HG03571 (cell line): ENCODE results near the gene CDH24.

ENCODE experiments used
- ATAC-seq: cut with Tn5 transposase; IDR thresholded peaks from one replicate; pipeline ENCODE4 v1.9.1; 2021; ENCODE audit not compliant: unreplicated experiment

Gene CDH24, protein sequence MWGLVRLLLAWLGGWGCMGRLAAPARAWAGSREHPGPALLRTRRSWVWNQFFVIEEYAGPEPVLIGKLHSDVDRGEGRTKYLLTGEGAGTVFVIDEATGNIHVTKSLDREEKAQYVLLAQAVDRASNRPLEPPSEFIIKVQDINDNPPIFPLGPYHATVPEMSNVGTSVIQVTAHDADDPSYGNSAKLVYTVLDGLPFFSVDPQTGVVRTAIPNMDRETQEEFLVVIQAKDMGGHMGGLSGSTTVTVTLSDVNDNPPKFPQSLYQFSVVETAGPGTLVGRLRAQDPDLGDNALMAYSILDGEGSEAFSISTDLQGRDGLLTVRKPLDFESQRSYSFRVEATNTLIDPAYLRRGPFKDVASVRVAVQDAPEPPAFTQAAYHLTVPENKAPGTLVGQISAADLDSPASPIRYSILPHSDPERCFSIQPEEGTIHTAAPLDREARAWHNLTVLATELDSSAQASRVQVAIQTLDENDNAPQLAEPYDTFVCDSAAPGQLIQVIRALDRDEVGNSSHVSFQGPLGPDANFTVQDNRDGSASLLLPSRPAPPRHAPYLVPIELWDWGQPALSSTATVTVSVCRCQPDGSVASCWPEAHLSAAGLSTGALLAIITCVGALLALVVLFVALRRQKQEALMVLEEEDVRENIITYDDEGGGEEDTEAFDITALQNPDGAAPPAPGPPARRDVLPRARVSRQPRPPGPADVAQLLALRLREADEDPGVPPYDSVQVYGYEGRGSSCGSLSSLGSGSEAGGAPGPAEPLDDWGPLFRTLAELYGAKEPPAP

DNA sequence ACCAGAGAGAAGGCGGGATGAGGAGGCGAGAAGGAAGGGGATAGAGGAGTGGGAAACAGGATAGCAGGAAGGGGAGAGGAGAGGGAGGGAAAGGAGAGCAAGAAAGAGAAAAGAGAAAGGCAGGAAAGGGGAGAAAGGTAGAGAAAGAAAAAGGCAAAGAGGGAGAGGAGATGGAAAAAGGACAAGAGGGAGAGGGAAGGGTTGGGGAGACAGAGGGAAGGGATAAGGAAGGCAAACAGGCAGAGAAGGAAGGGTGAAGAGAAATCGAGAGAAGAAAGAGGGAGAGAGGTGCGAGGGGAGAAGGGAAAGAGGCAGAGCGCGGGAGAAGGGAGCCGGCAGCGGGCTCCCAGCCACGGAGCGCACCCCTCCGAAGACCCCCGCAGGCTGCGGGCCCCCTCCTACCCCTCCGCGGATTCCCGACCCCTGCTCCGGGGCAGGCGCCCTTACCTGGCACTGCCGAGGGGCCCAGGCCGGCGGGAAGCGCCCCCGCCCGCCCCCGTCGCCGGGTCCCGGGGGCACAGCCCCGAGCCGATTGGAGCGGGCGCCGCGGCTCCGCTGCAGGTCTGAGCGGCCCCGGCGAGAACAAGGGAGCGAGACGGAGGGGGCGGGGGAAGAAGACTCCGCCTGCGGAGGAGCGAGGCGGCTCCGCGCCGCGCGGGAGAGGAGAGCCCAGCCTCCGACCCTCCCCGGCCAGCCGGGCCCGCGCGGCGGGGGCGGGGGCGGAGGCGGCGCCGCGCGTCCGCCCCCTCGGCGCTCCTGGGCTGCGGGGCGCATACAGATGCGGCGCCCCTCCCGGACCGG, at the start of gene CDH24:
Gene CDH24, minus strand, starts transcription at position 565 of the 801 bp plus-strand sequence. CDS start 1,787 bp downstream, outside the sequence.
- no peak for ATAC-seq

DNA sequence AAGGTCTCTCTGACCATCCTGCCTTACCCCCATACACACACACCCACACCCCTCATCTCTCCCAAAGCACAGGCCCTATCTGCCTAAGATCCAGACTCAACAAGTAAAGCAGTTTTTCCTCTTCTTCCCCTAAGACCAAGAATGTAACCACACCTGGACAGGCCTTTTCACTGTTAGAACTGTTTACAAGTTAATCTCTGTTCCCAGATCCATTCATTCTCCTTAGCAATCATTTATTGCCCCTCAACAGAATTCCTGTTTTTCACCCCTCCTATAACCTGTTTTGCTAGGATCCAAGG, 49.4 kb upstream of the CDH24 start:
- no peak for ATAC-seq

DNA sequence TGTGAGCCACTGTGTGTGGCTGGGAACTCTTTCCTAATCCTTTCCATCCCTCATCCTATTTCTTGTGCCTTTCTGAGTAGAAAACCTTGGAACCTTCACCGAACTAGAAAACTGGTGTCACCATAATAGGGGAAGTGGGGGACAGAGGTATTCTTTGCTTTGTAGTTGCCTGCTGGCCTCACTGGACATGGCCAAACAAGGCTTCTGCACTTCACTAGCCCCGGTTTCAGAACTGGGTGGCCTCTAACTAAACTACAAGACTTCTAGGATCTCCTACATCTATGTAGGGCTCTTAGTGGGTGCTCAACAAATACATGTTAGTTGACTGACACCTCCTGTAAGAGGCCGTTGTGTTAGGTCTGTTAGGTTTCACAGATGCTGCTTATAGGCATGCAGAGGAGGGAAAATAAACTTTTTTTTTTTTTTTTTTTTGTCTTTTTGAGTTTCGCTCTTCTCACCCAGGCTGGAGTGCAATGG, 48.1 kb upstream of the CDH24 start:
- no peak for ATAC-seq

DNA sequence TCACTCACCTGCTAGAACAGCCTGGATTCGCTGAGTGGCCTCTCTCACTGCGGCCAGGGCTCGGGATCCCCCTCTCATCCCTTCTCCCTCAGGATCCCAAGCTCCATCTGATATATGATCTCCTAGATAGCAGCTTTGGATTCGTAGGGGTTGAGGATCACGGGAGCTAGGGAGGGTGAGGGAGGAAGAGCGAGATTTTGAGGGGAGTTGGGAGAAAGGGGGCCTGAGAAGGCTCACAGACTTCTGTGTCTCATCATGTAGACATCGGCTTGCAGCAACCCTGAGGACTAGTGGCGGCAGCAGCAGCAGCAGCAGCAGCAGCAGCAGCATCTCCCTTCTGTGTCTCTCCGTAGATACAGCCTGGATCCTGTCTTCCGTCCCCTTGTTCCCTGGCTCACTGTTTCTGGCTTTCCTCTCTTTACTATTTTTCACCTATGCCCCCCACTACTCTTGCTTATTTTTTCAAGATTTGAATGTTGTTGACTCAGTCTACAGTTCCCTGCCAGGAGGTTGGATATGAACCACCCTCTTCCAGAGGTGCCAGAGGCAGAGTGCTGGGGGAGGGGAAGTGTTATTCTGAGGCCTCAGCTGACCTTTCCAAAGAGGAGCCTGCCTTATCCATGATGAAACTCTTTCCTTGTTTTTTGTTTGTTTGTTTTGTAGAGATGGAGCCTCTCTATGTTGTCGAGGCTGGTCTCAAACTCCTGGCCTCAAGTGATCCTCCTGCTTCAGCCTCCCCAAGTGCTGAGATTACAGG, 47.4 kb upstream of the CDH24 start, which contains the start of gene CIROP:
Gene CIROP, minus strand, starts transcription at position 399 of the 757 bp plus-strand sequence. Its CDS starts 69 bp downstream, at position 330.
- ATAC-seq: no peak

GRCh38 chr14:23104070-23104590, 46.8 kb upstream of the CDH24 start:
- no peak for ATAC-seq

DNA sequence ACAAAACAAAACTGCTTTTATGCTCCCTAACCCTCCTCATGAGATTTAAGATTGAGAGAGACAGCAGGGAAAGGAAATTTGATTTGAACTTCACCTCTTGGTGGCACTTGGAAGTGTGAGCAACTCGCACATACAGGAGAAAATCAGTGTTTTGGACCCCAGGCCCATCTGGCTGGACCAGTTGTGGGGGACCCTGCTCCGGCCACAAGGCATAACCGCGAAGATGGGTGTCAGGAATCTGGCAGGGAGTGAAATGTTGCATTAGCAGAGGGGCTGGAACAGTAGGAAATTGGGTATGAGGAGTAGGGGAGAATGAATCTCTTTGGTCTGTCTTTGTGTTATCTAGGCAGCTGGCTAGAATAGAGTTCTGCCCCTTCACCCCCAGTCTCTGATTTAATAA, 46.3 kb upstream of the CDH24 start:
- no peak for ATAC-seq

- ATAC-seq: no peak
Measured at GRCh38 chr14:23102801-23103200, 45.5 kb upstream of the CDH24 start.

DNA sequence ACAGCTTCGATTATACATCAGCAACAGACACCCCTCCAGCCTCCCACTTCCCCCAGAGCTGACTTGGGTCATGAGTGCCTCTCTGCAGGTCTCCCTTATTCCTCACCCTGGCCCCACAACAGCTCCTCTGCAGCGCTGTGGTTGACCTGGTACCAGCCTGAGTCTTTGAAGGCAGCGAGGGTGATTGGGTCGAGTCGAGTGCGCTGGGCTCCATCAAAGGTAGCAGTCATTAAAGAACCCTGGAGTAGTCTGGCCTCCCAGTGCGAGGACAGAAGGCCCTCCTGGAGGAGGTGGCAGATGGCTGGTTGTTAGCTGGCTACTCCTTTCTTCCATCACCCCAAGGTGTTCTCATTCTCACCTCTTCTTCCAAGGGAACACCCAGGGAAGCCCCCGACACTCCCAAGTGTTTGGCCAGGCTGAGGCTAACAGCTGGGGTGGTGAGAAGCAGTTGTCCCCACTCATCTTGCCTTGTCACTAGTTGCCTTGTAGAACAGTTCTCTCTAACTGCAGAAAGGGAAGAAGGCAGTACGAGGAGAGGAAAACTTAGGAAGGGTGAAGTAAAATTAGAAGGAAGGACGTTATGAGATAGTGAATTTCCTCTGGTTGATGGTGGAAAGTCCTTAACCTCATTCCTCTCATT, 44.8 kb upstream of the CDH24 start:
- no peak for ATAC-seq

- no peak for ATAC-seq
Measured at GRCh38 chr14:23101213-23101970, 44.1 kb upstream of the CDH24 start.

GRCh38 chr14:23099212-23099861, 42.0 kb upstream of the CDH24 start:
- ATAC-seq: no peak

DNA sequence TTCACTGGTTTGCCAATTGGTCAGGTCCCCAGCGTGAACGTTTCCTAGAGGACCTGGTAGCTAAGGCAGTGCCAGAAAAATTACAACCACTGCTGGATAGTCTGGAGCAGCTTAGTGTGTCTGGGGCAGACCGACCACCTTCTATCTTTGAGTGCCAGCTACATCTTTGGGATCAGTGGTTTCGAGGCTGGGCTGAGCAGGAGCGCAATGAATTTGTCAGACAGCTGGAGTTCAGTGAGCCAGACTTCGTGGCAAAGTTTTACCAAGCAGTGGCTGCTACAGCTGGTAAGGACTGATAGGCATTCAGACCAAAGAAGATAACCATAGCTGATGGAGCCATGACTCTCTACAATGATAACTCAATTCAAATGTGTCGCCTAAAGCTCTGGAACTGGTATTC, 40.5 kb upstream of the CDH24 start:
- ATAC-seq: no peak

DNA sequence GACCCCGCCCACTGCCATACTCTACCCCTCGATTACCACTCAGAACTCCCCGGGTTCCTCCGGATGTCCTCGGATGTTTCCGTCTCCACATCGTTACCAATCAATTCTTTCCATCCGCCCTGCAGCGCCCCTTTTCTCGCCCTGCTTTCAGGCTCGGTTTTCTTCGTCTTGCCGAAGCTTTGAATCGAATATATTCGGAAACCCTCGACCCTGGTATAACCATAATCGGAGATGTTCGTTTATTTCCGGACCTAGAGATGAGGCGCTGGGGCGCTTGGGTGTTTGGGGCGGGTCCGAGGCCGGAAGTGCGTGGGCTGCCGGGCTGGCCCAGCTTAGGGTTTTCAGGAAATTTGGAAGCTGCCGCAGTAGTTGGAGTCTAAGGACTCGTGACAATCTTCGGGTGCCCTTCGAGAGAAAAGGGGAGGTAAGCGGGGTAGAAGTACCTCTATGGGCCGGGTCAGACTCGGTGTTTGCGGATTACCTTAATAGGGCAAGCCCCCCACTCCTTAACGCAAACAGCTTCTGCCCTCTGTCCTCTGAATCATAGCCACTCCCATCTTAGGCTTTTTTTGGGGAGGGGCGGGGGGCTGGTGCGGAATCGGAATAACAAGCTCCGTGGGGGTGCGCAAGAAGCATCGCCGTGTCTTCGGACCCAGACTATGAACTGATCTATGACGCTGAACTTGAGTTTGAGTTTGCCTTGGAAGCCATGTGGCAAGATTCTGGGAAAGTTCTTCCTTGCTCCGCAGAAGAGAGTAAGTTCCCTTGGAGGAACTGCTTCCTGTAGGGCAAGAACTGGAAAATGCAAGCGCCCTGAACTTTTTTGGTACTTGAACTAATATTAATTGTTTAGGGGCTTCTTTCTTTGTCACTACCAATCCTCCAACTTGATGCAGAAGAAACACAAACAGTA, 38.1 kb upstream of the CDH24 start, which contains the start of gene C14orf119:
Gene C14orf119, plus strand, starts transcription at position 310 of the 913 bp plus-strand sequence. CDS start 2,154 bp downstream, outside the sequence.
- ATAC-seq: peak; percentile 90

GRCh38 chr14:23094666-23095195, 37.4 kb upstream of the CDH24 start, which contains the start of gene ACIN1:
ACIN1 (minus strand) TSS chr14:23095136; CDS start chr14:23095112, 24 bp downstream.
- ATAC-seq: peak; percentile 34

GRCh38 chr14:23093991-23094665, 36.8 kb upstream of the CDH24 start:
- peak; percentile 14 for ATAC-seq

DNA sequence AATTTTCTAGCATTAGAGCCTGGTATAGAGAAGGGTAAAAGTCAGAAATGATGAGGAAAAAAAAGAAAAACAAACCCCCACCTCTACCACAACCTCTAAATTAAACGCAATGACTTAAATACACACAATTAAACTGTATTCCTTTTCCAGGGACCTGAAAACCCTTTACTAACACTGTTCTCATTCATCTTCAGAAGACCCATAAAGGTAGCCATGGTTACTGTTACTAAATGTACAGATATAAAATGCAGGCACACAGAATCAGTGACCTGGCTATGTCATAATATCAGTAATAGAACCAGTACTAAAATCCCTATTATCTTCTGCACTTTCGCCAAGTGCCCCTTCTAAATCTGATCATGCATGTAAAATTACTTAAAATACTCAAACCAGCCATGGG, 36.2 kb upstream of the CDH24 start:
- no peak for ATAC-seq

GRCh38 chr14:23093104-23093503, 35.8 kb upstream of the CDH24 start:
- no peak for ATAC-seq
